HepG2 (cell line): ENCODE results near the gene ZNF547. TPM values are rescaled to one million over a fixed set of nuclear protein-coding genes. Genes with fewer than 3 reads are reported as not detected.

Source experiments
- GATAD1 ChIP-seq: IDR thresholded peaks from 2 replicates; pipeline ENCODE4 v1.6.1; 2016; ENCODE audit warnings: missing genetic modification reagents, missing compliant biosample characterization
- HDAC1 ChIP-seq: sonication (generic); formaldehyde crosslinking; IDR thresholded peaks from 2 replicates; pipeline ENCODE4 v1.5.1; 2020; ENCODE audit warnings: mild to moderate bottlenecking, missing genetic modification reagents
- HNRNPK ChIP-seq: fragments of 200-400 bp; formaldehyde crosslinking; IDR thresholded peaks from 2 replicates; pipeline ENCODE4 v1.6.1; 2018; ENCODE audit warnings: low read length, low read depth, moderate library complexity, mild to moderate bottlenecking; ENCODE audit not compliant: poor library complexity, severe bottlenecking
- MED1 ChIP-seq: sonication (generic); formaldehyde crosslinking; IDR thresholded peaks from 2 replicates; pipeline ENCODE4 v1.4.0; 2020; ENCODE audit warnings: missing genetic modification reagents
- NAIF1 ChIP-seq: sonication (generic); formaldehyde crosslinking; IDR thresholded peaks from 2 replicates; pipeline ENCODE4 v1.5.0; 2020; ENCODE audit warnings: mild to moderate bottlenecking, missing genetic modification reagents, borderline replicate concordance
- NFKB2 ChIP-seq: sonication (generic); formaldehyde crosslinking; IDR thresholded peaks from 2 replicates; pipeline ENCODE4 v1.4.0; 2020; ENCODE audit warnings: missing genetic modification reagents, borderline replicate concordance
- PHF21A ChIP-seq: sonication (generic); formaldehyde crosslinking; IDR thresholded peaks from 2 replicates; pipeline ENCODE4 v1.5.0; 2020; ENCODE audit warnings: mild to moderate bottlenecking, missing genetic modification reagents
- RARA ChIP-seq: IDR thresholded peaks from 2 replicates; pipeline ENCODE4 v1.6.1; 2016; ENCODE audit warnings: missing genetic modification reagents, missing compliant biosample characterization
- RFX1 ChIP-seq: fragments of 450-650 bp; IDR thresholded peaks from 2 replicates; pipeline ENCODE4 v1.6.1; 2017
- SMC3 ChIP-seq: IDR thresholded peaks from 2 replicates; pipeline ENCODE4 v1.6.1; 2011; ENCODE audit warnings: low read length, improper control_type of control experiment
- TARDBP ChIP-seq: sonication (generic); formaldehyde crosslinking; IDR thresholded peaks from 2 replicates; pipeline ENCODE4 v1.8.0; 2022; ENCODE audit warnings: mild to moderate bottlenecking, missing genetic modification reagents
- THAP11 ChIP-seq: IDR thresholded peaks from 2 replicates; pipeline ENCODE4 v1.6.1; 2016; ENCODE audit warnings: missing biosample characterization, missing genetic modification reagents
- ZIK1 ChIP-seq: sonication (generic); formaldehyde crosslinking; IDR thresholded peaks from 2 replicates; pipeline ENCODE4 v1.5.0; 2020; ENCODE audit warnings: mild to moderate bottlenecking, low read depth, missing genetic modification reagents, borderline replicate concordance
- ZNF160 ChIP-seq: sonication (generic); formaldehyde crosslinking; IDR thresholded peaks from 2 replicates; pipeline ENCODE4 v1.8.0; 2022; ENCODE audit warnings: mild to moderate bottlenecking, inconsistent platforms, missing genetic modification reagents
- ZNF550 ChIP-seq: sonication (generic); formaldehyde crosslinking; IDR thresholded peaks from 2 replicates; pipeline ENCODE4 v1.4.0; 2020; ENCODE audit warnings: mild to moderate bottlenecking, missing genetic modification reagents, borderline replicate concordance
- ZNF567 ChIP-seq: sonication (generic); formaldehyde crosslinking; IDR thresholded peaks from 2 replicates; pipeline ENCODE4 v1.8.1; 2023; ENCODE audit warnings: mild to moderate bottlenecking, missing genetic modification reagents, borderline replicate concordance
- ZNF614 ChIP-seq: IDR thresholded peaks from 2 replicates; pipeline ENCODE4 v1.6.1; 2018; ENCODE audit warnings: missing biosample characterization, missing genetic modification reagents, inconsistent platforms, borderline replicate concordance
- ZNF713 ChIP-seq: sonication (generic); formaldehyde crosslinking; IDR thresholded peaks from 2 replicates; pipeline ENCODE4 v1.4.0; 2020; ENCODE audit warnings: mild to moderate bottlenecking, missing genetic modification reagents
- ZNF740 ChIP-seq: sonication (generic); formaldehyde crosslinking; IDR thresholded peaks from 2 replicates; pipeline ENCODE4 v1.4.0; 2020; ENCODE audit warnings: missing genetic modification reagents
- ZNF800 ChIP-seq: sonication (generic); formaldehyde crosslinking; IDR thresholded peaks from 2 replicates; pipeline ENCODE4 v1.4.0; 2020; ENCODE audit warnings: missing genetic modification reagents
- ZSCAN9 ChIP-seq: IDR thresholded peaks from 2 replicates; pipeline ENCODE4 v1.6.1; 2016; ENCODE audit warnings: borderline replicate concordance
- polyA plus RNA-seq, 8 experiments: library from polyadenylated mRNA; depleted of rRNA in 3 of 8; stranded (reverse) in 7 of 8; unstranded in 1 of 8; fragments of >200 nt; fragmentation: Illumina TruSeq in 4 of 8; extraction: Trizol in 4 of 8; gene quantifications; 2 replicates each; pipeline versions ENCODE4 v1.2.1 to v1.2.3, GENCODE V29; 2011 to 2016; ENCODE audit warnings: low read depth in 4 of 8, missing spikeins in 1 of 8, mixed read lengths in 1 of 8; ENCODE audit not compliant: insufficient read depth in 1 of 8
- total RNA-seq, 5 experiments: library from RNA; depleted of rRNA; stranded (reverse); fragments of >200 nt; fragmentation: Illumina TruSeq; extraction: Trizol; gene quantifications; 2 replicates each; pipeline ENCODE4 v1.2.3, GENCODE V29; 2016; ENCODE audit warnings: low read depth in 1 of 5
- TF ChIP-seq, protein P1 (sequence below): sonication (generic); formaldehyde crosslinking; IDR thresholded peaks from 2 replicates; pipeline ENCODE4 v1.8.0; 2022; ENCODE audit warnings: mild to moderate bottlenecking, missing genetic modification reagents; ENCODE audit not compliant: insufficient replicate concordance
- TF ChIP-seq, protein P2 (sequence below): sonication (generic); formaldehyde crosslinking; IDR thresholded peaks from 2 replicates; pipeline ENCODE4 v1.5.0; 2020; ENCODE audit warnings: missing genetic modification reagents

ZNF547 gene
- total and polyA plus RNA-seq, 2 of the 13 experiments (the other 11 are each of a cell fraction or from before 2014, with no cell fraction given): 2.0 to 2.6 TPM

DNA sequence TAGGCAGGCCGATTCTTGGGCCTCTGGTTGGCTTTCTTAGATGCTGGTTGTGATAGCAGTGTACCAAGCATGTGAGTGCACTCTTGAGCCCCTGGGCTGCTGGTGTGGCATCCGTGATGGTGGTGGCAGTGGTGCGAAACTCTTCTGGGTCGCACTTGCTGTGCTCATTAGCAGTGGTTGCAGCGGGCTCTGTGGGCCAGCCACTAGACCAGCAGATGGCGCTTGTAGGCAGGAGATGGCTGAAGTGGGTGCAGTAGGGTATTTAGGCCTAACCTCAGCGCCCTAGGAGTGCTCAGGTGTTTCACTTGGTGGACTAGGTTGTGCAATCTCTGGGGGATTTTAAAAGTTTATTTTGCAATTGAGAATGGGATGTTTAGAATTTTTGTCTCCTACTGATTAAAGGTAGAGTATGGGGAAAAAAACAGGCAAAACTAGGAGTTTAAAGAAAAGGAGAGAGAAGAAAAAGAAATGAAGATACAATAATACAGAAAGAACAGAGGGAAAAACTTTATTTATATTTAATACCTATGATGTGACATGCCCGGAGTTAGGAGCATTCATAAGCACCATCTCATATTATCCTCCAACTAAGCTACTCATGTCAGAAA is 43.3 kb downstream of the ZNF547 start (continued):
- TF ChIP-seq ZNF550 (CRISPR knock-in tag) (no peak), TARDBP (0 out of 2 replicates have a peak, but pooled peaks have one; percentile 32), ZNF713 (CRISPR knock-in tag) (no peak), NAIF1 (CRISPR knock-in tag) (no peak), PHF21A (CRISPR knock-in tag) (0 out of 2 replicates have a peak, but pooled peaks have one; percentile 24), RFX1 (no peak), SMC3 (peak; percentile 81), GATAD1 (CRISPR knock-in tag) (peak; percentile 69; the same call in 1 of the 2 replicates), ZIK1 (no peak), ZNF614 (CRISPR knock-in tag) (peak; percentile 43; the same call in 1 of the 2 replicates), RARA (CRISPR knock-in tag) (no peak), MED1 (CRISPR knock-in tag) (no peak), HNRNPK (no peak), NFKB2 (CRISPR knock-in tag) (peak; percentile 45; the same call in 1 of the 2 replicates), ZNF740 (CRISPR knock-in tag) (no peak), ZNF800 (CRISPR knock-in tag) (no peak), THAP11 (CRISPR knock-in tag) (peak; percentile 92), ZSCAN9 (CRISPR knock-in tag) (no peak), ZNF160 (CRISPR knock-in tag) (no peak), HDAC1 (CRISPR knock-in tag) (no peak), ZNF567 (CRISPR knock-in tag) (no peak)
- TF ChIP-seq, protein P1, sequence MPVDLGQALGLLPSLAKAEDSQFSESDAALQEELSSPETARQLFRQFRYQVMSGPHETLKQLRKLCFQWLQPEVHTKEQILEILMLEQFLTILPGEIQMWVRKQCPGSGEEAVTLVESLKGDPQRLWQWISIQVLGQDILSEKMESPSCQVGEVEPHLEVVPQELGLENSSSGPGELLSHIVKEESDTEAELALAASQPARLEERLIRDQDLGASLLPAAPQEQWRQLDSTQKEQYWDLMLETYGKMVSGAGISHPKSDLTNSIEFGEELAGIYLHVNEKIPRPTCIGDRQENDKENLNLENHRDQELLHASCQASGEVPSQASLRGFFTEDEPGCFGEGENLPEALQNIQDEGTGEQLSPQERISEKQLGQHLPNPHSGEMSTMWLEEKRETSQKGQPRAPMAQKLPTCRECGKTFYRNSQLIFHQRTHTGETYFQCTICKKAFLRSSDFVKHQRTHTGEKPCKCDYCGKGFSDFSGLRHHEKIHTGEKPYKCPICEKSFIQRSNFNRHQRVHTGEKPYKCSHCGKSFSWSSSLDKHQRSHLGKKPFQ (CRISPR knock-in tag): no peak
- TF ChIP-seq, protein P2, sequence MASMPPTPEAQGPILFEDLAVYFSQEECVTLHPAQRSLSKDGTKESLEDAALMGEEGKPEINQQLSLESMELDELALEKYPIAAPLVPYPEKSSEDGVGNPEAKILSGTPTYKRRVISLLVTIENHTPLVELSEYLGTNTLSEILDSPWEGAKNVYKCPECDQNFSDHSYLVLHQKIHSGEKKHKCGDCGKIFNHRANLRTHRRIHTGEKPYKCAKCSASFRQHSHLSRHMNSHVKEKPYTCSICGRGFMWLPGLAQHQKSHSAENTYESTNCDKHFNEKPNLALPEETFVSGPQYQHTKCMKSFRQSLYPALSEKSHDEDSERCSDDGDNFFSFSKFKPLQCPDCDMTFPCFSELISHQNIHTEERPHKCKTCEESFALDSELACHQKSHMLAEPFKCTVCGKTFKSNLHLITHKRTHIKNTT: no peak
